Smooth muscle cell (in vitro differentiated cells): ENCODE measurements around the gene CRAMP1. TPM values are rescaled to one million over a fixed set of nuclear protein-coding genes. Genes with fewer than 3 reads are reported as not detected.

ENCODE experiments used
- DNase-seq: peaks from one replicate; lab custom pipeline; 2025; ENCODE audit not compliant: unreplicated experiment; lab: John Stamatoyannopoulos, UW
- H2AFZ ChIP-seq: fragments of 200-600 bp; sonication (generic); 2 replicates; pipeline ENCODE4 v1.6.0; 2016; ENCODE audit warnings: antibody characterized with exemption, low read depth, mild to moderate bottlenecking
- H3F3A ChIP-seq: fragments of 200-600 bp; sonication (generic); 2 replicates; pipeline ENCODE4 v1.6.0; 2017; ENCODE audit warnings: antibody characterized with exemption, low read depth
- H3K27ac ChIP-seq: fragments of 200-600 bp; sonication (generic); 2 replicates; pipeline ENCODE4 v1.5.1; 2016; ENCODE audit warnings: low read depth, mild to moderate bottlenecking
- H3K27me3 ChIP-seq: fragments of 200-600 bp; sonication (generic); 2 replicates; pipeline ENCODE4 v1.6.1; 2016; ENCODE audit warnings: low read depth, mild to moderate bottlenecking
- H3K36me3 ChIP-seq: fragments of 200-600 bp; sonication (generic); 2 replicates; pipeline ENCODE4 v1.5.1; 2016; ENCODE audit warnings: low read depth
- H3K4me1 ChIP-seq: fragments of 200-600 bp; sonication (generic); 2 replicates; pipeline ENCODE4 v1.5.1; 2016; ENCODE audit warnings: low read depth
- H3K4me2 ChIP-seq: fragments of 200-600 bp; sonication (generic); 2 replicates; pipeline ENCODE4 v1.6.0; 2016; ENCODE audit warnings: mild to moderate bottlenecking
- H3K4me3 ChIP-seq: fragments of 200-600 bp; sonication (generic); 2 replicates; pipeline ENCODE4 v1.5.1; 2016; ENCODE audit warnings: mild to moderate bottlenecking
- H3K79me2 ChIP-seq: fragments of 200-600 bp; sonication (generic); 2 replicates; pipeline ENCODE4 v1.6.0; 2016; ENCODE audit warnings: low read depth, mild to moderate bottlenecking
- H3K9ac ChIP-seq: fragments of 200-600 bp; sonication (generic); 2 replicates; pipeline ENCODE4 v1.6.0; 2016; ENCODE audit warnings: low read depth
- H3K9me3 ChIP-seq: fragments of 200-600 bp; sonication (generic); replicated peaks from 2 replicates; pipeline ENCODE4 v1.5.1; 2016; ENCODE audit warnings: low read depth
- H4K20me1 ChIP-seq: fragments of 200-600 bp; sonication (generic); 2 replicates; pipeline ENCODE4 v1.6.0; 2016; ENCODE audit warnings: low read depth
- CTCF ChIP-seq: fragments of 200-600 bp; sonication (generic); IDR thresholded peaks from 2 replicates; pipeline ENCODE4 v1.5.1; 2017; ENCODE audit warnings: borderline replicate concordance, mild to moderate bottlenecking, antibody characterized with exemption; ENCODE audit not compliant: insufficient read depth, poor library complexity, severe bottlenecking
- WGBS: methylation state at CpG from one replicate; pipeline ENCODE4 v1.1.7; 2016; ENCODE audit warnings: low lambda C conversion rate; 5-methylcytosine and 5-hydroxymethylcytosine counted together
- polyA plus RNA-seq: library from polyadenylated mRNA; unstranded; fragments of >200 nt; fragmentation: Nextera tagmentation; extraction: Ambion mirVana; gene quantifications from 2 replicates; pipeline ENCODE4 v1.2.1, GENCODE V29; 2016
- total RNA-seq: library from RNA; depleted of rRNA; stranded (reverse); fragments of >200 nt; gene quantifications from 2 replicates; pipeline ENCODE4 v1.2.3, GENCODE V29; 2014

Gene CRAMP1
- total and polyA plus RNA-seq, 2 experiments from 2014 or later = 7.9 to 16.5 TPM

- Histone ChIP-seq H3K9me3 (no peaks in the 10 kb centered on the region), H3K4me1 (no peaks in the 10 kb centered on the region), H2AFZ (no peak overlapping the region), H3F3A (no peaks in the 10 kb centered on the region), H3K27ac (no peak overlapping the region), H3K36me3 (no peaks in the 10 kb centered on the region), H3K79me2 (peaks cover 86% of the 10 kb centered on the region), H3K27me3 (no peaks in the 10 kb centered on the region), H3K4me3 (no peak overlapping the region), H3K4me2 (no peak overlapping the region), H4K20me1 (peaks cover 100% of the 10 kb centered on the region), H3K9ac (no peak overlapping the region)
- no peak for TF ChIP-seq CTCF
- 97% methylated on average over 6 of the region's 6 CpGs for WGBS
- no peak for DNase-seq
These were observed 14.2 kb downstream of the CRAMP1 start for GRCh38 chr16:1626327-1626726.

- Histone ChIP-seq H3K9ac (no peak overlapping the region), H3K79me2 (peaks cover 86% of the 10 kb centered on the region), H3K9me3 (no peaks in the 10 kb centered on the region), H3K27ac (no peak overlapping the region), H3K4me2 (no peak overlapping the region), H2AFZ (no peak overlapping the region), H3K4me1 (no peaks in the 10 kb centered on the region), H3K27me3 (no peaks in the 10 kb centered on the region), H3F3A (no peaks in the 10 kb centered on the region), H4K20me1 (peaks cover 100% of the 10 kb centered on the region), H3K36me3 (no peaks in the 10 kb centered on the region), H3K4me3 (no peak overlapping the region)
- 98% methylated on average over 9 of the region's 9 CpGs for WGBS
- DNase-seq = no peak
- no peak for TF ChIP-seq CTCF
These were observed 14.6 kb downstream of the CRAMP1 start for GRCh38 chr16:1626776-1627175.

GRCh38 chr16:1630450-1631213, 18.5 kb downstream of the CRAMP1 start:
- H2AFZ ChIP-seq = no peak overlapping the region
- peaks cover 67% of the 10 kb centered on the region for H3K79me2 ChIP-seq
- H3K36me3 ChIP-seq = peaks cover 6% of the 10 kb centered on the region
- H3K4me1 ChIP-seq = no peaks in the 10 kb centered on the region
- TF ChIP-seq CTCF = no peak
- WGBS = 97% methylated on average over 20 of the region's 20 CpGs
- no peaks in the 10 kb centered on the region for H3K27me3 ChIP-seq
- H3K4me2 ChIP-seq = no peak overlapping the region
- H3K4me3 ChIP-seq = no peak overlapping the region
- H3F3A ChIP-seq = no peaks in the 10 kb centered on the region
- peaks cover 95% of the 10 kb centered on the region for H4K20me1 ChIP-seq
- no peaks in the 10 kb centered on the region for H3K9me3 ChIP-seq
- no peak overlapping the region for H3K9ac ChIP-seq
- DNase-seq = no peak
- H3K27ac ChIP-seq = no peak overlapping the region

GRCh38 chr16:1631230-1631629, 19.1 kb downstream of the CRAMP1 start:
- H4K20me1 ChIP-seq = peaks cover 95% of the 10 kb centered on the region
- no peaks in the 10 kb centered on the region for H3K27me3 ChIP-seq
- H3K9me3 ChIP-seq = no peaks in the 10 kb centered on the region
- no peak overlapping the region for H2AFZ ChIP-seq
- H3K79me2 ChIP-seq = peaks cover 62% of the 10 kb centered on the region
- TF ChIP-seq CTCF = no peak
- H3K27ac ChIP-seq = no peak overlapping the region
- 92% methylated on average over 9 of the region's 9 CpGs for WGBS
- no peak for DNase-seq
- no peak overlapping the region for H3K4me3 ChIP-seq
- H3K4me1 ChIP-seq = no peaks in the 10 kb centered on the region
- H3K36me3 ChIP-seq = peaks cover 6% of the 10 kb centered on the region
- no peak overlapping the region for H3K9ac ChIP-seq
- H3F3A ChIP-seq = no peaks in the 10 kb centered on the region
- H3K4me2 ChIP-seq = no peak overlapping the region
